ENCODE data around the gene TMEM238L. TPM values are rescaled to one million over a fixed set of nuclear protein-coding genes. Genes with fewer than 3 reads are reported as not detected.

TMEM238L gene
- total RNA-seq, 6 experiments from 2014 or later = not detected

DNA sequence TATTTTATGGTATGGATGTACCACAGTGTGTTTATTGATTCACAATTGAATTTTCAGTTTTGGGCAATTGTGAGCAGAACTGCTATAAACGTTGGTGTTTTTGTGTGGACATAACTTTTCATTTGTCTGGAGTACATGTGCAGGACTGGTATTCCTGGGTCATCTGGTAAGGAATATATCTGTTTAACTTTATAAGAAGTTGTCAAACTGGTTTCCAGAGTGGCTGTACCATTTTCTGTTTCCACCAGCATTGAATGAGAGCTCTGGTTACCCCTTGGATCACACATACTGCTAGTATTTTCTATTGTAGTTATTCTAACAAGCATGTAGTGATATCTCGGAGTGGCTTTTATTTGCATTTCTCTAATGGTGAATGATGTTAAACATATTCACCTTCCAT is 24.3 kb downstream of the TMEM238L start:
- Mint-ChIP-seq H3K4me1 (ENCODE audit: low read depth) (no peaks in the 10 kb centered on the region), H3K4me3 (no peak overlapping the region), H3K9me3 (peaks cover 11% of the 10 kb centered on the region; the same call in 1 of the 2 replicates), H3K27me3 (ENCODE audit: insufficient read depth) (no peaks in the 10 kb centered on the region; the same call in 1 of the 2 replicates), H3K36me3 (ENCODE audit: low read depth) (no peaks in the 10 kb centered on the region), H3K27ac (no peak overlapping the region)
- DNase-seq = no peak
- TF ChIP-seq, protein P1, sequence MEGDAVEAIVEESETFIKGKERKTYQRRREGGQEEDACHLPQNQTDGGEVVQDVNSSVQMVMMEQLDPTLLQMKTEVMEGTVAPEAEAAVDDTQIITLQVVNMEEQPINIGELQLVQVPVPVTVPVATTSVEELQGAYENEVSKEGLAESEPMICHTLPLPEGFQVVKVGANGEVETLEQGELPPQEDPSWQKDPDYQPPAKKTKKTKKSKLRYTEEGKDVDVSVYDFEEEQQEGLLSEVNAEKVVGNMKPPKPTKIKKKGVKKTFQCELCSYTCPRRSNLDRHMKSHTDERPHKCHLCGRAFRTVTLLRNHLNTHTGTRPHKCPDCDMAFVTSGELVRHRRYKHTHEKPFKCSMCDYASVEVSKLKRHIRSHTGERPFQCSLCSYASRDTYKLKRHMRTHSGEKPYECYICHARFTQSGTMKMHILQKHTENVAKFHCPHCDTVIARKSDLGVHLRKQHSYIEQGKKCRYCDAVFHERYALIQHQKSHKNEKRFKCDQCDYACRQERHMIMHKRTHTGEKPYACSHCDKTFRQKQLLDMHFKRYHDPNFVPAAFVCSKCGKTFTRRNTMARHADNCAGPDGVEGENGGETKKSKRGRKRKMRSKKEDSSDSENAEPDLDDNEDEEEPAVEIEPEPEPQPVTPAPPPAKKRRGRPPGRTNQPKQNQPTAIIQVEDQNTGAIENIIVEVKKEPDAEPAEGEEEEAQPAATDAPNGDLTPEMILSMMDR (IDR thresholded peaks at IDR 0.05) = no peak

DNA sequence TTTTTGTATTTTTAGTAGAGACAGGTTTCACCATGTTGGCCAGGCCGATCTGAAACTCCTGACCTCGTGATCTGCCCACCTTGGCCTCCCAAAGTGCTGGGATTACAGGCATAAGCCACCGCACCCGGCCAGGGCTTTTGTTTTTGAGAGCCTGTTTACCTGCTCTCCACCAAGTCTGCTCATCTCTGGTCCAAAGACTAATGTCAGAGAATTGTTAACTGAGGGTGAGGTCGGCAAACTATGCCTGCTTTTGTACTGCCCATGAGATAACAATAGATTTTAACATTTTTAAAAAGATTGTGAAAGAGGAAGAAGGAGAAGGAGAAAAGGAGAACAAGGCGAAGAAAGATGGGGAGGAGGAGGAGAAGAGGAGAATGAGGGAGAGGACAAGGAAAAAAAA is 26.0 kb downstream of the TMEM238L start:
- H3K27ac Mint-ChIP-seq = no peak overlapping the region
- H3K9me3 Mint-ChIP-seq = peaks cover 10% of the 10 kb centered on the region; the same call in 1 of the 2 replicates
- DNase-seq = no peak
- H3K4me1 Mint-ChIP-seq (ENCODE audit: low read depth) = no peaks in the 10 kb centered on the region
- H3K36me3 Mint-ChIP-seq (ENCODE audit: low read depth) = no peaks in the 10 kb centered on the region
- H3K27me3 Mint-ChIP-seq (ENCODE audit: insufficient read depth) = peaks cover 4% of the 10 kb centered on the region
- TF ChIP-seq, protein P1 (IDR thresholded peaks at IDR 0.05) = no peak
- no peak overlapping the region for H3K4me3 Mint-ChIP-seq

DNA sequence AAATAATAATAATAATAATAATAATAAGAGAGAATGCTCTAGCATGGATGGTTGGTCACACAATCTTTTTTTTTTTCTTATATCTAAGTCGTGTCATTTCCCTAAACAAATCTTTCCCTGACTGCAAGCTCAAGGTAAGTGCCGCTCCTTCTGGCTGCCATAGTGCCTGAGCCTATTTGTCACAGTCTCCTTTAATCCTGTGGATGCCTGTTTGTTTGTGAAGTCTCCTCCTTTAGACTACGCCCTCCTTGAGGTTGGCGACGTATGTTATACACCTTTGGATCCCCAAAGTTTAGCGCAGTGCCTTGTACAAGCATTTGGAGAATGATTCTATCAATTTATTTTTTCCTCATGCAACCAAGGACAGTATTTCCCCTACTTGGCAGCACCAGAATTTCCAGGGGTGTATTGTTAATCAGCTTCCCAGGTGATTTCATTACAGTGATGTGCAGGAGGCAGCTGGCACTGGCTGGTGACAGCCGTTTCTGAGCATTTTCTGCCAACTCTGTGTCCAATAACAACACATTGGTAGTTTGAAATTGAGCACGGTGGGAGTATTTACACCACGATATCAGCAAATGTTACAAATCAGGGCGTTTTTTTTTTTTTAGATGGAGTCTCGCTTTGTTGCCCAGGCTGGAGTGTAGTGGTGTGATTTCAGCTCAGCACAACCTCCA is 26.6 kb downstream of the TMEM238L start:
- peaks cover 9% of the 10 kb centered on the region for H3K9me3 Mint-ChIP-seq
- TF ChIP-seq, protein P1 (IDR thresholded peaks at IDR 0.05) = no peak
- no peak overlapping the region for H3K4me3 Mint-ChIP-seq
- H3K27ac Mint-ChIP-seq = no peak overlapping the region
- H3K36me3 Mint-ChIP-seq (ENCODE audit: low read depth) = no peaks in the 10 kb centered on the region
- DNase-seq = no peak
- peaks cover 4% of the 10 kb centered on the region for H3K27me3 Mint-ChIP-seq (ENCODE audit: insufficient read depth)
- no peaks in the 10 kb centered on the region for H3K4me1 Mint-ChIP-seq (ENCODE audit: low read depth)

DNA sequence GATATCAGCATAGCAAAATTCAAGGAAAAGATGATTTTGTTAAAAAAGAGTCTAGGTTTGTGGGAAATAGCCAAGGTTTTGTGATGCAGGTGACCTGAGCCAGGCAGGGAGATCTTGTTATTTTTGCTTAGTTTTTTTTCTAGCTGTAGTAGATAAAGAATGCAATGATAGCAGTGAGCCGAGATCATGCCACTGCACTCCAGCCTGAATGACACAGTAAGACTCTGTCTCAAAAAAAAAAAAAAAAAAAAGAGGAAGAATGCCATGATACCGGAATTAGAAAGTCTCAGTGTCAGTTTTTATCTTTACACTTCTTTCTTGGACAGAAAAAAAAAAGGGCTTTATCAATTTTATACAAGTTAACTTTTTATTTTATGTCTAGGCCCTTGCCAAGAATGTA is 27.5 kb downstream of the TMEM238L start:
- Mint-ChIP-seq H3K4me3 (no peak overlapping the region), H3K9me3 (peaks cover 15% of the 10 kb centered on the region), H3K27me3 (ENCODE audit: insufficient read depth) (peaks cover 4% of the 10 kb centered on the region), H3K4me1 (ENCODE audit: low read depth) (no peaks in the 10 kb centered on the region), H3K36me3 (ENCODE audit: low read depth) (no peaks in the 10 kb centered on the region), H3K27ac (no peak overlapping the region)
- DNase-seq = no peak
- TF ChIP-seq, protein P1 (IDR thresholded peaks at IDR 0.05) = no peak

DNA sequence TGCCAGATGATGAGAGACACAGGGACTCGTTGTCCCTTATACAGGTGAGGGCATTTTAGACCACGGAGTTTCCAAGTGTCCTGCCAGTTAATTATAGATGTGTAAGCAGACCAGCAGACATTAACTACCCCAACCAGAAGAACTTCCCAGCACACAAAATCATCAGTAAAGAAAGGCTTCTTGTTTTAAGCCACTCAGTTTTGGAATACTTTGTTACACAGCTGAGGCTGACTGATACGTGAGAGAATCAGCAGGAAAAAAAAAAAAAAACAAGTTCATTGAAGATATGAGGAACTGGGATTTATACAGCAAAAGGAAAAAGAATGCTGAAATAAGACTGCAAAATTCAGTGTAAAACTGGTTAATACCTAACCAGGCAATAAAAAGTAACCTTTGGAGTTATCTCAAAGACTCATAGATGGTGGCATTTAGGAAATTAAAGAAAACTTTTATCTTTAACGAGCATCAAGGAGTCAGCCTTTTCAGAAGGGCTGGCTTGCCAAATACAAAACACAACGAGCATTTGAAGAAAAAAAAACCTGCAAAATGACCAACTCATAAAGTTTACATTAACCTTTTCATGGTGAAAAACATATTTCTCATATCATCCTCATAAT is 28.1 kb downstream of the TMEM238L start:
- H3K4me1 Mint-ChIP-seq (ENCODE audit: low read depth) = no peaks in the 10 kb centered on the region
- TF ChIP-seq, protein P1 (IDR thresholded peaks at IDR 0.05) = no peak
- no peaks in the 10 kb centered on the region for H3K36me3 Mint-ChIP-seq (ENCODE audit: low read depth)
- no peak overlapping the region for H3K27ac Mint-ChIP-seq
- DNase-seq = no peak
- H3K27me3 Mint-ChIP-seq (ENCODE audit: insufficient read depth) = peaks cover 5% of the 10 kb centered on the region
- no peak overlapping the region for H3K4me3 Mint-ChIP-seq
- H3K9me3 Mint-ChIP-seq = peaks cover 17% of the 10 kb centered on the region
